ENCODE data around the gene ZFHX2. TPM values are rescaled to one million over a fixed set of nuclear protein-coding genes. Genes with fewer than 3 reads are reported as not detected.
A peak's percentile ranks its signal among the peaks of the same experiment; 100 is the strongest.

ZFHX2 gene
- polyA plus RNA-seq, 1 of the 3 experiments (the other 2 are of a cell fraction): 0.77 TPM

DNA sequence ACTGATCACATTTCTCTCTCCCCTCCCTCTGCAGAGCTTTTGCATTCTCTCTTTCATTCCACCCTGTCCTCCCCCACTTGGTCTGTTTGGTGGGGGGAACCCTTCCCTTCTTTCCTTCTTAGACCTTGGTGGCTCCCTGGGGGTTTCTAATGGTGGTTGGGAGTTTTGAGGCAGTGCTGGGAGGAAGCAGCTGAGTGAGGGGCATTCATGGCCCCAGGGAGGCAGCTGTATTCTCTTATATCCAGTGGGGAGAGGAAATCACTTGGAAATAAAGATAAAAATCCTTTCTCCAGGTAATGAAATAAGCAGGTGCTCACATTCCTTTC is 68.8 kb downstream of the ZFHX2 start (continued):
- TF ChIP-seq CTCF (IDR thresholded peaks at IDR 0.05) (no peak), TAF1 (IDR thresholded peaks at IDR 0.05; ENCODE audit: borderline replicate concordance, low read depth, low read length) (no peak), PBX3 (IDR thresholded peaks at IDR 0.05) (no peak), SIN3A (IDR thresholded peaks at IDR 0.05; ENCODE audit: borderline replicate concordance, low read depth, low read length) (no peak)

- 0 out of 2 replicates have a peak, but pooled peaks cover 4% of the 10 kb centered on the region for H4K20me1 ChIP-seq (ENCODE audit: insufficient read depth)
- no peak overlapping the region; a peak in 1 of 4 replicates for H3K4me3 ChIP-seq (ENCODE audit: low read depth in 2 of 2, low read length in 1 of 2)
- H3K79me2 ChIP-seq (ENCODE audit: insufficient read depth): peaks cover 6% of the 10 kb centered on the region; the same call in 1 of the 2 replicates
- DNase-seq: peak; percentile 15
- peaks cover 14% of the 10 kb centered on the region for H3F3A ChIP-seq (replicated peaks; ENCODE audit: insufficient read depth)
- no peaks in the 10 kb centered on the region for H3K9me3 ChIP-seq
- WGBS (ENCODE audit: low lambda C conversion rate): 61% methylated on average over 7 of the region's 7 CpGs
- H3K27ac ChIP-seq (ENCODE audit: low read depth in 2 of 2, low read length in 1 of 2): no peak overlapping the region
- ChIA-PET CTCF (interaction anchor here (0.6 to 26.4 kb wide), 19 partner anchors 9 to 152 kb away, joined by 3 to 785 read pairs (median 5); partner anchors contain the start of genes AP1G2 and THTPA), POLR2A (interaction anchor here (0.9 to 1.6 kb wide), 3 partner anchors 73 to 79 kb away, joined by 3 to 4 read pairs (median 4); no protein-coding TSS in a partner anchor)
- H2AFZ ChIP-seq (ENCODE audit: low read depth): no peak overlapping the region
- no peak for TF ChIP-seq ELF1 (IDR thresholded peaks at IDR 0.05)
- TF ChIP-seq RAD21 (IDR thresholded peaks at IDR 0.05; ENCODE audit: low read length): peak; percentile 53
- no peak for TF ChIP-seq GATA2 (CRISPR knock-in tag; IDR thresholded peaks at IDR 0.05)
- TF ChIP-seq TCF12 (IDR thresholded peaks at IDR 0.05): no peak
- TF ChIP-seq CTCF (IDR thresholded peaks at IDR 0.05): 0 out of 2 replicates have a peak, but pooled peaks have one; percentile 13
- TF ChIP-seq YY1 (IDR thresholded peaks at IDR 0.05; ENCODE audit: low read depth): no peak
- TF ChIP-seq FOXJ3 (CRISPR knock-in tag; IDR thresholded peaks at IDR 0.05): no peak
- TF ChIP-seq SMC3 (IDR thresholded peaks at IDR 0.05; ENCODE audit: low read depth, low read length): peak; percentile 7; the same call in 1 of the 2 replicates
- no peak for TF ChIP-seq NRF1 (IDR thresholded peaks at IDR 0.05; ENCODE audit: low read depth, low read length)
- H3K36me3 ChIP-seq (replicated peaks in 1 of 2; ENCODE audit: control insufficient read depth in 1 of 2, insufficient read depth in 2 of 2, low read length in 1 of 2): peaks cover 40 to 54% of the 10 kb centered on the region in 2 experiments
- H3K27me3 ChIP-seq (ENCODE audit: insufficient read depth): no peaks in the 10 kb centered on the region
- H3K9me2 ChIP-seq: no peaks in the 10 kb centered on the region
- H3K9ac ChIP-seq: no peak overlapping the region
- H3K4me1 ChIP-seq (ENCODE audit: control insufficient read depth in 1 of 2, insufficient read depth in 2 of 2, low read depth in 1 of 2, low read length in 1 of 2): no peaks in the 10 kb centered on the region
- H3K4me2 ChIP-seq: no peak overlapping the region
Observed at GRCh38 chr14:23481979-23482822, 69.4 kb downstream of the ZFHX2 start.

Data from SK-N-SH (cell line).